IPS-NIHi7 (cell line): ENCODE data around the gene HSPA12B.

ENCODE experiments used
- DNase-seq: peaks from one replicate; pipeline ENCODE4 v3.0.0; 2012; ENCODE audit warnings: mixed read lengths; ENCODE audit errors: extremely low spot score

The HSPA12B gene

DNA sequence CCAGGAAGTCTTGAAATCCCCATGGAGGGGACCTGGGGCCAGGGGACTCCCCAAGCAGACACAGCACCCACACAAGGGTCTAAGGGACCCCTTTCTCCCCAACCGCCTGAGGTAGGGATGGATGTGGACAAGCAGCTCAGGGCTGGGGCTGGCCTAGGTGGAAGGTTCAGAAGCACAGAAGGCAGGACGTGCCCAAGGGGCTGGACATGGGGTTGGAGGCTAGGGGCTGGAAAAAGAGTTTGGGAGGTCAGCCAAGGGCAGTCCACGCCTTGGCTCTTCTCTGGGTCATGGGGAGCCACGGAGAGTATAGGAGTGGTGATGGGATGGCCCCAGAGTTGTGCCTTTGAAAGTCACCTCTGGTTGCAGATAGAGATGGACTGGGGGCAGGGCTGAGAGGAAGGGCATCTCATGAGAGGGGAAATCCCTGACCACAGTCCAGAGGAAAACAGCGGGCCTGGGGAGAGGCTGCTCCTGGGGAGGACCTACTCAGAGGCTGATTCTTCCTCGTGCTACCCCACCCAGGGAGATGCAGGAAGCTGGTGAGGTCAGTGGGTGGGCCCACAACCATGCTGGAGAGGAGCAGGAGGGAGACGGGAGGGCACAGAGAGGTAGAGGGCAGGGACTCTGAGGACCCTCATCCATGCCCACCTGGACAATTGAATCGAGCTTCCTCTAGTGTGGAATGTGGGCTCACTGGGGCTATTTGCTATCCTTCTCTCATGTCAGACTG, 2.5 kb upstream of the HSPA12B start:
- DNase-seq, result no peak

DNA sequence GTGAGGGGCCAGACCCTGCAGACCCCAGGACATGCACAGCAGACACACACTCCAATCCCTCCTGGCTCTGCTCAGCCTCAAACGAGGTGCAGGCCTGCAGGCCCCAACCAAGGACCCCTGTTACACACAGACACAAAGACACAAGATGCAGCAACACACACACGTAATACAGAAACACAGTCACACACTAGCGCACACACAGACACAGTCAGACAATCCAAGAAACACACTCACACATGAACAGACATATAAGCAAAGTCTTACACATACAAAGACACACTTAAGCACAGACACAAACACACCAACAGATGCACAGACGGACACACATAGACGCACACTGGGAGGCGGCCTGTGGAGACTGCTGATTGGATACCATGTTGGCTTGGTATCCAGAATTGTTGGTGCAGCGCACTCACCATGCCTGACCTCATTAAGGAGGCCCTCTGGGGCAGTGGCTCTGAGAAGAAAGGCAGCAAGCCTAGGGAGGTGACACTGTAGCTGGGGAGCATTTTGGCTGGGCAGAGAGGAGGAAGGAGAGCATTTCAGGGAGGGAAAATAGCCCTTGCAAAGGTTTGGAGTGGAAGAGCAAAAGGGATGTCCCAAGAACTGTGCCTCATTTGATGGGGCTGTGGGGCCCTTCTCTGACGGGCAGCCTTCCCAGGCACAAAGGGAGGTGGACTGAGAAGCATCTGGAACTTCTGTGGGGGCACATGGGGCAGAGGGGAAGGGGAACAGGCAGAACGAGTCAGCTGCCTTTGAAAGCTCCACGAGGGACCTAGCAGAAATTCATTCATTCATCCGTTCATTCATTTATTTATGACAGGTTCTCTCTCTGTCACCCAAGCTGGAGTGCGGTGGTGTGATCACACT, 1.4 kb upstream of the HSPA12B start:
- DNase-seq, result no peak

DNA sequence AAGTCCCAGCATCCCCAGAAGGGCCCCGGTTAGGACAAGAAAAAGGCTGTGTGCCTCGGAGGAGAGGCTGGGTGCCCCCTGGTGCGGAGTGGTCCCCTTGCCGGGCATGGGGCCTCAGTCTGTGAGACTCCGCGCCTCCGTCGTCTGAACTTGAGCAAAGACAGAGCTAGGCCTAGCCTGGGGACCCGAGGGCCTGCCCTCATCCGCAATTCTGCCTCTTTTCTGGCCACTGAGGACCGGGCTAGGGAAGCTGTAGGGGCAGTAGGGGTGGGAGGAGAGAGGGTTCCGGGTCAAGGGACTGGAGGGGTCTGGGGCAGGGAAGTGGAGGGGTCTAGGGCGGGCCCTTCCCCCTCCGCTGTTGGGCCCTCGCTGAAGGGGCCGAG, 550 bp upstream of the HSPA12B start:
- DNase-seq, result no peak

DNA sequence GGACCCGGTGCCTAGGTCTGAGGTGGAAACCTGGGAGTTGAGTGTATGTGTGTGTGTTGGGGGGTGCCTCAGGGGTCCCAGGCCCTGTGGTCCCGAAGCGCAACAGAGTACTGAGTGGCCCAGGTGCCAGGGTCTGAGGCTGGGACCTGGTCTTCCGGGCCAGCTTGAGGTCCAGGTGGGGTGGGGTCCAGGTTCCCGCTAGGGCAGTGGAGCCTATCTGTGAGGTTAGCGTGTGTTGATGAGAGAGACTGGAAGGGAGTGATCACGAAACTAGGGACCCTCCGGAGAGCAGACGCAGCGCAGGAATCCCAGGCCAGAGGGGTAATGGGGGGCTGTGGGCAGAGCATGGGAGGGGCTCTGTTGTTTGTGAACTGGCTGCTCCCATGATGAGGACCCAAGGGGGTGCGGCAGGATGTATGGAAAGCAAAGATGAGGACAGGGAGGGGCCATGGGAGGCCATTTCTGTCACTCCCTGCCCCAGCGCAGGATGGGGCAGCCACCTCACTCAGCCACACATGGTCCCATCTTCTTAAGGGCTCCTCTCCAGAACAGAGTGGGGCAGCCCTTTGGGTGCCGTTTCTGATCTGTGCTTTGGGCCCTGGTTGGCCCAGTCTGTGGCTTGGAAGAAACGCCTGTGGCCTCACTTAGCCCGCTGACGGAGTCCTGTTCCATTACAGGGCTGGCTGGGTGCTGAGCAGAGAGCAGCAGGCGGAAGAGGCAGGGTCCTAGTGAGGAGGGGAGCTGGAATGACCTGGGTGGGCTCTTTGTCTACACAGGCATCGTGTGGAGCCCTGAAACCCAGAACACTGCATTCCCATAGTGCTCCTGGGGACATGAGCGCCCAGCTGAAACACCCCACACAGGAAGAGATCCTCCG, 872 bp downstream of the HSPA12B start:
- DNase-seq, result no peak

DNA sequence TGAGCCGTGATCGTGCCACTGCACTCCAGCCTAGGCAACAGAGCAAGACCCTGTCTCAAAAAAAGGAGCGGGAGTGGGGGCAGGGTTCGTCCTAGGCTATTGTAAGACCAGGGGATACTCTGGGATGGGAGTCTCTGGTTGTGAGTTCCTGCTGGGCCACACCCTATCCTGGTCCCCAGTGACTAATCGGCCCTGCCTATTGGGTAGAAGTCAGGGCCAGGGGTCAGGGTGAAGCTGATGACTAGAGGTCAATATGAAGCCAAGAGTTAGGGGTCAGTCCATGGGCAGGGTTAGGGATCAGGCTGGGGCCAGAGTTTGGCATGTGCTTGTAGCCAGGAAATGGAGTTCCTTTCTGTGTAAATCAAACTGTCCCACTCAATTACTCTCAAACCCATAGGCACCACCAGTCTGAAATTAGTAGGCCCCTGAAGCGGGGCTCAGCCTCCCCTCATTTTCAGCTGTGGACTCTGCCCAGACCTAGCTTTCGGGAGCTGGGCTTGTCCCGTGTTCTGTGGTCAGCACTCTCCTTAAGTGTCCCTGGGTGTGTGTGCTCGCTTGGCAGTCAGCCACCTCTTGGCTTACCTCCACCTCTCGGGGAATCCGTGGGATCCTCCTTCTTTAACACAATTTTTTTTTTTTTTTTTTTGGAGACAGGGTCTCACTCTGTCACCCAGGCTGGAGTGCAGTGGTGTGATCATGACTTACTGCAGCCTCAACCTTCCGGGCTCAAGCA, 1.8 kb downstream of the HSPA12B start:
- no peak for DNase-seq

DNA sequence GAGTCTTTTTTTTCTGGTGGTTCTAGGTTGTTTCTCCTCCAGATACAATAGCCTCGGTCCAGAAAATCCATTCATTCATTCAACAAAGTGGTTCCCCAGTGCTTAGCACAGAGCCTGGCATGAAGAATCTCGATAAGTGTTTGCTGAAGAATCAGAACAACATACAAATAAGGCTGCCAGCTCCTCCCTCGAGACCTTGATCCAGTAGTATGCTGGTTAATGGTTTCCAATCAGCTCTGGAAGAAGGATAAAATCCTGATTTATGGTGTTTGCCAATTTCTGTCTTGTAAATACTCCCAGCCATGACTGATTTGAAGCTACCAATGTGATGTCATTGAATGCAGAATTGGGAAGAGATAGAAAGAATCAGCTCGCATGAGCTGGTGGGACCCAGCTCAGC, 3.3 kb downstream of the HSPA12B start:
- DNase-seq, result no peak

DNA sequence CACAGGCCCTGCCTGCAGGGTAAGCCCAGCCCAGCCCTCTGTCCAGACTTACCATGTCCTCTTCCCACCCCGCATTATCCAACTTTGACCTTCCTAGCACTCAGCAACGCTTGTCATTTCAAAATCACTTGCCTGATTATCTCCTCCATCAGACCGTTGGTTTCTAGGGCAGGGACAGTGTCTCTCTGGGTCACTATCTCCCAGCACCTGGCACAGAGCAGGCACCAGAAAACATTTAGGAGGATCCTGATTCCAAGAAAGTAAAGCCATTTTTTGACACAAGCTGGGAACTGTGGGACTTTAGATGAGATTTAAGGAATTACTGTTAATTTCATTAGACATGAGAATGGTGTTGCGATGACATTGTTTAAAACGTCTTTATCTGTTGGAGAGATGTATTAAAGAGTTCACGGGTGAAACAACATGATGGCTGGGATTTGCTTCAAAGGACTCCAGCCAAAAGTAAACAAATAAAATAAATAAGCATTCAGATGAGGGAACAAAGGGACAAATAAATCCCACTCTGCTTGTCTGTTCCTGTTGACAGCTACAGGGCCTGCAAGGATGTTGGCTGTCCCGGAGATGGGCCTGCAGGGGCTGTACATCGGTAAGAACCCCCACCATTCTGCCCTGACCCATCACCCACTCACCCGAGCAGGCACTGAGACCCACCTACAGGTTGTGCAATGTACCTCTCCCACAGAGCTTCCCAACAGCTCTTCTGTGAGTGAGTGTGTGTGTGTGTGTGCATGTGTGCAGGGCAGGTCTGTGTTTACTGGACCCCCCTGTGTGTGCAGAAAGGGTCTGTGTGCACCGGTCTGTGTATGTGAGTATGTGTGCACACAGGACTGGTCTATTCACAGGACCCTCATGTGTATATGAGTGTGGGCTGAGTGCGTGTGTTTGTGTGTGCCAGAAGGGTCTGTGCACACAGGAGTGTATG, 5.9 kb downstream of the HSPA12B start:
- no peak for DNase-seq

DNA sequence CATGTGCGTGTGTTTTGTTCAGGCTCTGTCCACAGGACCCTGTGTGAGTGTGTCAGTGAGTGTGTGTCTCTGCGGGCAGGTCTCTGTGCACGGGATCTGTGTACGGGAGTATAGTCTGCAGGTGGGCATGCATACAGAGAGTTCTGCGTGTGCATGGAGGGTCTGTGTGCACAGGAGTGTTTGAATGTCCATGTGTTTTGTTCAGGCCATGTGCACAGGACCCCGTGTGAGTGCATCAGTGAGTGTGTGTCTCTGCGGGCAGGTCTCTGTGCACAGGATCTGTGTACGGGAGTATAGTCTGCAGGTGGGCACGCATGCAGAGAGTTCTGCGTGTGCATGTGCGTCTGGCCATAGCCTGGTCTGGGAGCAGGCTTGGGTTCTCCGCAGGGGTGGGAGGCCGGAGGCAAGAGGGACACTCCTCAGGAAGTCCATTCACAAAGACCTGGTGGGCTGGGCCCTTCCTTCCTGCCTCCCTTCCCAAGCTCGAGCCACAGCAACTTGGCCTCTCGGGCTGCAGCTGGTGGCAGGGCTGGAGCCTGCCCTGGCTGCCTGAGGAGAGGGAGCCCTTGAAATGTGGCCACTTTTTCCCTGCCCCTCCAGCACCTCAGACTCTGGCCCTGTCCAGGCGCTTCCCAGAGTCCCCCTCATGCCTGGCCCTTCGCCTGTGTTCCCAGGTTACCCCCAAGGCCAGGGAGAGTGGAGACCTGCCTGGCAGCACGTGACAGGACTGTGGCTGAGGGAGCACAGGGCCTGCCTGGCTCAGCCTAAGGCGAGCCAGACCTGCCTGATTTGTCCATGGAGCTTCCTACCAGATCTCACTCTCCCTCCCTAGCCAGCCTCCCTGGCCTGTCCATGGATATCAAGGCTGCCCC, 6.8 kb downstream of the HSPA12B start:
- DNase-seq, result no peak

DNA sequence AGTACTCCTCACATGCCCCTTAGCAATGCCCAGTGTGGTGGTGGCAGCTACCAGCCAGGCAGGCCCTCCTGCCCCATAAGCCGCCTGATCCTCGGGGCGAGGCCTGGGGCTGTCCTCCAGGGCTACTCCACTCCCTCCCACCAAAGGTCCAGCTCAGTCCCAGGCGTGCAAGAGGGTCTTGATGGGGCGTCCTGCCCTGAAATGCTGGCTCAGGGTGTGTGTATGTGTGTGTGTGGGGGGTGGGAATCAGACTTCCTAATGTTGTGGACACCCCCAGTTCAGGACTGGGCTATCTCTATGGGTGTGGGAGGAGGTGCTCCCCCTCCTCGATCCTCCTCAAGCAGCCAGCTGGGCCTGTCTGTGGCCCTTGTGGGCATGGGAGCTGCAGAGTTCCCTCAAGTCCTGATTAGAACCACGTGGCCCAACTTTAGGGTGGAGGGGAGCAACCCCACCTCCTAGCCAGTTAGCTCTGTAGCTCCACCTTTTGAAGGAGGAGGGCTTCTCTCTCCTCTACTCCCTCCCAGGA, 7.5 kb downstream of the HSPA12B start:
- DNase-seq, result no peak

DNA sequence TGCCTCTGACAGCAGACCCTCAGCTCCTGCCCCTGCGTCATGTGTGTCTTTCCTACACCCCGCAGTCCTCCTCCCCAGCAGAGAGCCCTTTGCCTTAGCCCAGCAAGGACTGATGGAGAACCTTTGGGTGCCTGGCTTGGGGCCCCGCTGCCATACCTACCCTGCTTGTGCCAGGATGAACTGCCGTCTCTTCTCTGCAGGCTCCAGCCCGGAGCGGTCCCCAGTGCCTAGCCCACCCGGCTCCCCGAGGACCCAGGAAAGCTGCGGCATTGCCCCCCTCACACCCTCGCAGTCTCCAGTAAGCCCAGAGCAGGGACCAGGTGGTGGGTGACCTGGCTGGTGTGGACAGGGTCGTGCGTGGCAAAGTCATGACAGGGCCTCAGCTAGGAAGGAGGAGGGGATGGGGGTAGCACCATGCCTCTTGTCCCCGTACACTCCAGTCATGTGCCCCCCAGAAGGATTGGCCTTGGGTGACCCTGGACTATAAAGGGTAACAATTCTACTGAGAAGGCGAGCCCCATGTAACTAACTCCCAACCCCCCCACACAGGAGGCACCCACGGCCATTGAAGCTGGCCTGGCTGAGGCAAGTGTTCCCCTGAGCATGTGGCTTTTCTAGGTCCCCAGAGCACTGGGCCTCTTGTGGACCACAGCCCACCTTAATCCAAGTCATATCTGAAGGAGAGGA, 8.3 kb downstream of the HSPA12B start:
- DNase-seq, result no peak

DNA sequence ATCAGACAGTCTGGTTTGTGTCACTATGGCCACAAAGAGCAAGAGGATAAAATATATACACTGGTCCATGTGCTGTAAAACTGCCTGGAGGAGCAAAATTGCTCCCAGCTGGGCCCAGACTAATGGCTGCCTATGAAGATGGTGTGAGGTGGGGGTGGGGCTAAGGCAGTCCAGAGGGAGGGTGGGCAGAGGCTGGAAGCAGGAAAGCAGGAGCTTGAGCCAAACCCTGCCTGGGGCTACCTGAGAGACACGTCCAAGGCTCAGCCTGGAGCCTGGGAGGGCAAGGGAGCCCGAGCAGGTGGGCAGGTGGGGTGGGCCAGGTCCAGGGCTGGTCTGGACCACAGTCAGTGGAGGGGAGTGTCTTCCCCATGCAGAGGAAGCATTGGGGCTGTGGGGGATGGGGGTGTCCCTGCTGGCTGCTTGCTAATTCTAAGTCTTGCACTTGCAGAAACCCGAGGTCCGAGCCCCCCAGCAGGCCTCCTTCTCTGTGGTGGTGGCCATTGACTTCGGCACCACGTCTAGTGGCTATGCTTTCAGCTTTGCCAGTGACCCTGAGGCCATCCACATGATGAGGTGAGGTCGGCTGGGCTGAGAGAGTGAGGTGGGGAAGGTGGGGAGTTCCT, 9.5 kb downstream of the HSPA12B start:
- DNase-seq, result no peak

DNA sequence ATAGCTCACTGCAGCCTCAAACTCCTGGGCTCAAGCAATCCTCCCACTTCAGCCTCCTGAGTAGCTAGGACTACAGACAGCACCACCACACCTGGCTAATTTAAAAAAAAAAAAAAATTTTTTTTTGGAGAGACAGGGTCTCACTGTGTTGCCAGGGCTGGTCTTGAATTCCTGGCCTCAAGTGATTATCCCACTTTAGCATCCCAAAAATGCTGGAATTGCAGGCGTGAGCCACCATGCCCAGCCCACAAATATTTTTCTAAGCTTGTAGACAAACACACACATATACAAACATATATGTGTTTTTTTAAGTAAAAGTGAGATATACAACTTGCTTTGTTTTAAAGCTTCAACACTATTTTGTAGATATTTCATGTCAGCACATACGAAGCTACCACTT, 10.8 kb downstream of the HSPA12B start:
- DNase-seq, result no peak

DNA sequence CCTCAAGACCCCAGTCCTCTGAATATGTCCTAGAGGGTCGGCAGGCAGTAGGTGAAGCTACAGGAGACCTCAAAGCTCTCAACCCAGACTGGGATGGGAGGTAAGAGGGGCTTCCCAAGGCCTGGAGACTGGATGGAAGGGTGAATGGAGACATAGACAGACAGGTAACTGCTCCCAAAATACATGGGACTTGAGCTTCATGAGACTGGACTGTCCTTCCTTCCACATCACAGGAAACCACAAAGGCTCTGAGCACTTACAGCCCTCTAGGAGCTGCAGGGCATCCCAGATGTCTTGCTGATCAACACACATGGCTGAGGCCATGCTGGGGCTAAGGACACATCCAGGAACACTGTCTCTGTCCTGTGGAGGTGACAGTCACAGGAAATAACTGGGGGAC, 11.6 kb downstream of the HSPA12B start:
- DNase-seq, result no peak

DNA sequence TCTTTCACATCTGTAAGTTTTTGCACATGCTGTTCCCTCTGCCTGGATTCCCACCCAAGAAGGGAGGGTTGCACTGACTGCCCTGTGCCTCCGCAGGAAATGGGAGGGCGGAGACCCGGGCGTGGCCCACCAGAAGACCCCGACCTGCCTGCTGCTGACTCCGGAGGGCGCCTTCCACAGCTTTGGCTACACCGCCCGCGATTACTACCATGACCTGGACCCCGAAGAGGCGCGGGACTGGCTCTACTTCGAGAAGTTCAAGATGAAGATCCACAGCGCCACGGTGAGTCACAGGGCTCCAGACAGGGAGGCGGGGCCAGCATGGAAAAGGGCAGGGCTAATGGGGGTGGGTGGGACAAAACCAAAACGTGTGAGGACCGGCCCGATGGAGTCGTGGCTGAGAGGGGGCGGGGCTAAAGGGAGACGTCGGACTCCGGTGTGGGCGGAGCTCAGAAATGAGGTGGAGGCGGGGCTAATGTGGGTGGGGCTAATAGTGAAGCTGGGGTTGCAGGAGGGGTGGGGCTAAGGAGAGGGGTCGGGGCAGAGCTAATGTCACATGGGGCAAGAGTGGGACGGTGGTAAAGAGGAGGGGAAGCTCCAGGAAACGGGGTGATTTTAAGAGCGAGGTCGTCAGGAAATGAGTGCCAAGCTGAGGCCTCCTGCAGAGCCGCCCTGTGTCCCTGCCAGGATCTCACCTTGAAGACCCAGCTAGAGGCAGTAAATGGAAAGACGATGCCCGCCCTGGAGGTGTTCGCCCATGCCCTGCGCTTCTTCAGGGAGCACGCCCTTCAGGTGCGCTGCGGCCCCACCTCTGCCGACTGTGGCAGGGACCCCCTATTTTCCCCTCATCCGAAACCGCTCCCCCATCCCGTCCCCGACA, 12.6 kb downstream of the HSPA12B start:
- peak; percentile 98 for DNase-seq

DNA sequence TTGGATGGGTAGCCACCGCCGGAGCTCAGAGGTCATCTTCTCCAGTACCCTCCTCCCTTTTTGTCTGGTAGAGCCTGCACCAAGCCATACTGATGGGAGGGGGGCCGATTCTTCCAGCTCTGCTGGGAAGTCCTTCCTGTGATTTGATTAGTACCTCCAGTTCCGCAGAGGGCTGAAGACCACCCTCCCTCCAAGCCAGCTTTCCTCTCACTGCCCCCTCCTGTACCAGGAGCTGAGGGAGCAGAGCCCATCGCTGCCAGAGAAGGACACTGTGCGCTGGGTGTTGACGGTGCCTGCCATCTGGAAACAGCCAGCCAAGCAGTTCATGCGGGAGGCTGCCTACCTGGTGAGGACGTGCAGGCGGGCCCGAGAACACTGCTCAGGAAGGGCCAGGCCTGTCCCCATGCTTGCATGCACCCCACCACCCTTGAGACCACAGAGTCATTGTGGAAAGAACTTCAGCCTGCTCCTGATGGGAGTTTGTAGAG, 13.2 kb downstream of the HSPA12B start:
- no peak for DNase-seq

DNA sequence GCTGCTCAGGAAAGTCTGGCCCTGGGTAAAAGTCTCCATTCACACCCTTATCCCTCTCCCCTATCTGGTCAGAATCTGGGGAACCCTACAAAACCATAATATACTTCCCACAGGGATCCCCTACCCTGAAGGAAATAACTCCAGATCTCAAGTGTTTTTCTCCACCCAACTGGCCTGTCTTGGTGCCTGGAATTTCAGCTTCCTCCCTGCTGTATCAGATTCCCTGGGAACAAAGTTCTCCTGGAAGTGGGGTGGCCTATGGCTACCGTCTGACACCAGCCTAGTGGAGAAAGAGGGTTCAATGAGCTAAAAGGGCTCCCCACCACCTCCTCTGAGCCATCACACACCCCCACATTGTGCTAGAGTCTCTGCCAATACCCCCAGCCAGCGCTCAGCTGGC, 15.0 kb downstream of the HSPA12B start:
- DNase-seq, result no peak

DNA sequence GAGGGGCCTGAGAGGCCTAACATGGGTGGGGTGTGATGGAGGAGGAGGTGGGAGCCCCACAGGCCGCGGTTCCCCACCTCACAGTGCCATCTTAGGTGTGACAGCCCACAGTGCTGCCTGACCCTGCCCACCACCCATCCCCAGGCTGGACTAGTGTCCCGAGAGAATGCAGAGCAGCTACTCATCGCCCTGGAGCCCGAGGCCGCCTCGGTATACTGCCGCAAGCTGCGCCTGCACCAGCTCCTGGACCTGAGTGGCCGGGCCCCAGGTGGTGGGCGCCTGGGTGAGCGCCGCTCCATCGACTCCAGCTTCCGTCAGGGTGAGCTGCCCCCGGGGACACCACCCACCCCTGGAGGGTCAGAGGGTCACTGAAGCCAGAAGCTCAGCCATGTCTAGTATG, 15.6 kb downstream of the HSPA12B start:
- no peak for DNase-seq
